GM12865 (cell line): ENCODE data around the gene VPS13D.
A peak's percentile ranks its signal among the peaks of the same experiment; 100 is the strongest.

Source experiments
- DNase-seq: peaks from one replicate; pipeline ENCODE4 v3.0.0; 2010; ENCODE audit warnings: low read depth
- H3K4me3 ChIP-seq: 2 replicates; pipeline ENCODE4 v1.5.1; 2011; ENCODE audit warnings: mild to moderate bottlenecking, low read depth, low read length, control low read depth
- CTCF ChIP-seq: IDR thresholded peaks from 2 replicates; pipeline ENCODE4 v1.5.1; 2011; ENCODE audit warnings: low read length, control low read depth, low read depth, inconsistent platforms; ENCODE audit not compliant: insufficient read depth; ENCODE audit errors: missing control alignments

The VPS13D gene

GRCh38 chr1:12230549-12231275 lies 882 bp downstream of the VPS13D start:
- TF ChIP-seq CTCF: no peak
- H3K4me3 ChIP-seq: peak overlapping the region; percentile 92
- DNase-seq: no peak

- H3K4me3 ChIP-seq: peak overlapping the region; percentile 92
- TF ChIP-seq CTCF: no peak
- no peak for DNase-seq
These were observed 1.4 kb downstream of the VPS13D start for GRCh38 chr1:12231276-12231595.

GRCh38 chr1:12232221-12232620 lies 2.4 kb downstream of the VPS13D start:
- DNase-seq: no peak
- no peak for TF ChIP-seq CTCF
- H3K4me3 ChIP-seq: no peak overlapping the region

- TF ChIP-seq CTCF: peak; percentile 28
- DNase-seq: peak; percentile 3
- H3K4me3 ChIP-seq: no peak overlapping the region
These were observed 14.2 kb downstream of the VPS13D start for GRCh38 chr1:12244078-12244477.

GRCh38 chr1:12244585-12244984 lies 14.8 kb downstream of the VPS13D start:
- no peak for DNase-seq
- no peak overlapping the region for H3K4me3 ChIP-seq
- TF ChIP-seq CTCF: no peak

- H3K4me3 ChIP-seq: no peak overlapping the region
- no peak for DNase-seq
- no peak for TF ChIP-seq CTCF
These were observed 15.3 kb downstream of the VPS13D start for GRCh38 chr1:12245116-12245515.

GRCh38 chr1:12245733-12246132 lies 15.9 kb downstream of the VPS13D start:
- no peak overlapping the region for H3K4me3 ChIP-seq
- no peak for DNase-seq
- TF ChIP-seq CTCF: no peak
